Stimulated activated CD4-positive, alpha-beta T cell treated with anti-CD3 and anti-CD28 coated beads, Interleukin-1b, Interleukin-23, amount 100 ng/mL, for 4 hours (primary cell): ENCODE results near the gene WDR37.
A peak's percentile ranks its signal among the peaks of the same experiment; 100 is the strongest.
"Not testable (repeated sequence)": the region's sequence is repeated elsewhere in the genome, so short reads cannot be mapped to it uniquely, and the experiment has no call there.

ENCODE experiments used
- DNase-seq, 2 donors: peaks; one replicate each; pipeline ENCODE4 v3.0.0-alpha.2; 2020; ENCODE audit warnings: low read depth in 2 of 2

The WDR37 gene

DNA sequence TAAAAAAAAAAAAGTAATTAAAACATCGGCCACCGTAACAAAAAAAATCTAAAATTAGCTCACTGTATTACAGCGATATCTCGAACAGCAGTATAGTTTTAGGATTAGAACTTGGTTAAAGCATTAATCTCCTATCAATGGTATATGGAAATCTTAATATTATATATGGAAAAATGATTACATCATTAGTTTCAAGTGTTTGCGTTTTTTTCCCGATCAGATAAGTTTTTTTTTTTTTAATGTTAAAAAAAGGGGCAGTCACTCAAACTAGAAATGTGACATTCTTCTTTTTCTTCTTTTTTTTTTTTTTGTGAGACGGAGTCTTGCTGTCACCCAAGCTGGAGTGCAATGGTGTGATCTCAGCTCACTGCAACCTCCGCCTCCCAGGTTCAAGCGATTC, 14.7 kb upstream of the WDR37 start:
- DNase-seq = no peak

- no peak for DNase-seq
These were observed 12.6 kb upstream of the WDR37 start for GRCh38 chr10:1043532-1043995.

- no peak for DNase-seq
These were observed 12.0 kb upstream of the WDR37 start for GRCh38 chr10:1044146-1044545.

GRCh38 chr10:1044964-1045363, 11.2 kb upstream of the WDR37 start:
- DNase-seq = no peak

- DNase-seq = no peak
These were observed 10.8 kb upstream of the WDR37 start for GRCh38 chr10:1045415-1045814.

DNA sequence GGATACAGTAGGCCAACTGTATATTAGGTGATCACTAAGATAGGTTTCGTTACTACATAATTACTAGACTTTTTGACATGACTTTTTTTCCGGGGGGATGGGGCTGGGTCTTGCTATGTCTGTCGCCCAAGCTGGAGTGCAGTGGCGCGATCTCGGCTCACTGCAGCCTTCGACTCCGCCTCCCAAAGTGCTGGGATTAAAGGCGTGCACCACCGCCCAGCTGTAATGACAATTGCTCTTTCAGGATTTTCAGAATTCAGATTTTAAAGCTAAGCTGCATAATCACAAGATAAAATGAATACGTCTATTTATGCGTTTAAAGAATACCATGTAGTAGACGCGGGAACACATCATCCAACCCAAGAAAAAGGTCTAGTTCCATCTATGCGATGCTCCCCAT, 8.2 kb upstream of the WDR37 start:
- no peak for DNase-seq

- no peak for DNase-seq
These were observed 7.8 kb upstream of the WDR37 start for GRCh38 chr10:1048349-1048731.

DNA sequence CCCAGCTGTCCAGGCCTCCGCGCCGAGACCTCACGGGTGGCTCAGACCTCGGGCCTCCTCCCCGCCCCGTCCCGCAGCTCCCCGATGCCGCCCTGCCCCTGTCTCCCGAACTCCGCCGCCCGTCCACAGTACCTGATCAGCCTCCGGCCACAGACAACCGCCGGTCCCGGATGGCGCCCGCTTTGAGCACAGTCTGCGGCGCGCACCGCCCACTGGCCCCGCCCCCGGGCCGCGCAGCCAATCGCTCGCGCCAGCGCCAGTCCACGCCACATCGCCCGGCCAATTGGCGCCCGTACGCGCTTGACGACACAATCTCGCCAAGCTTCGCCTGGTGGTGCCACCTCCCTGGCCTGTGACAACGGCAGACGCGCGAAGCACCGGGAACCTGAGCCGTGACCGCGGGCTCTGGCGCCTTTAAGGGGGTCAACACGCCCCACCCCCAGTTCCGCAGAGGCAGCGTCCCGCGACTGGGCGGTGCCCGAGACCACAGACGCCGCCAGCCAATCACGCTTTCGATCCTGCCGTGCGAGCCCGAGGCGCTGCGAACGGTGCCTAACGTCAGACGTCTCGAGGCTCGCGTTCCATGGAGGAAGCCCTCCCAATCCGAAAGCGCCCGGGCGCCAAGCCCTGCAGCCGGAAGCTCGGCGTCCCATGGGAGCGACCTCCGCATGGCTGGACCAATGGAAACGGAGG, 7.3 kb upstream of the WDR37 start, which contains the start of gene IDI1:
Gene IDI1 (minus strand): TSS at position 388 of the 693 bp plus-strand sequence. CDS start 116 bp downstream, at position 272.
- peak; percentile 90 to 93 for DNase-seq

DNA sequence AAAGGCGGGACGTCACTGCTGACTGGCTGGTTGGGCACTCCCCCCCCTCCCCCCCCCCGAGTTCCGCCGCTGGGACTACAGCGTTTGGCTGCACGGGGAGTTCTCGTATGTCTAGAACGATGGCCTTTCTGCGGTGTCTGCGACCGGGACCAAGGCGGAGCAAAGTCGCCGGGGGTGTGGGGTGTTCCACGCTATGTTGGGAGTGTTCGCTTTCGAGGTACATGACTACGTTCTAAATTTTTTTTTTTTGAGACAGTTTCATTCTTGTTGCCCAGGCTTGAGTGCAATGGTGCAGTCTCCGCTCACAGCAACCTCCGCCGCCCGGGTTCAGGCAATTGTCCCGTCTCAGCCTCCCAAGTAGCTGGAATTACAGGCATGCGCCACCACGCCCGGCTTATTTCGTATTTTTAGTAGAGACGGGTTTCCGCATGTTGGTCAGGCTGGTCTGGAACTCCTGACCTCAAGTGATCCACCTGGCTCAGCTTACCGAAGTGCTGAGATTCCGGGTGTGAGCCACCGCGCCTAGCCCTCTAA, 6.7 kb upstream of the WDR37 start:
- DNase-seq = no peak

DNA sequence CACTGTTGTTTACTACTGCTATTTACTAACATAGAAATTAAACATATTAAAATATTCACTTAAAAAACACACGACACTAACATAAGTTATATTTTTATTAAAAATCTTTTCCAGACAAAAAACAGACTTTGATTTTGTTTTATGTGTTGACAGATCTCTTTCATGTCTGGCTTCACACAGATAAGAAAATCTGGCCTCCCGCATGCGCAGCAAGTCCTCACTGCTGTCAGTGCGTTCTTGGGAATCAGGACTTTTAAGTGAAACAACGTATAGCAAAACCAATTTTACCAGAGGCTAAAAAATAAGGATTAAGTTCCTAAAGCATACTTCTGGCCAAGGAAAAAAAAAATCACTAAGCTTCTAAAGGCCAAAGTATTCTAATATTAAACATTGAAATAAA, 6.0 kb upstream of the WDR37 start:
- no peak for DNase-seq

DNA sequence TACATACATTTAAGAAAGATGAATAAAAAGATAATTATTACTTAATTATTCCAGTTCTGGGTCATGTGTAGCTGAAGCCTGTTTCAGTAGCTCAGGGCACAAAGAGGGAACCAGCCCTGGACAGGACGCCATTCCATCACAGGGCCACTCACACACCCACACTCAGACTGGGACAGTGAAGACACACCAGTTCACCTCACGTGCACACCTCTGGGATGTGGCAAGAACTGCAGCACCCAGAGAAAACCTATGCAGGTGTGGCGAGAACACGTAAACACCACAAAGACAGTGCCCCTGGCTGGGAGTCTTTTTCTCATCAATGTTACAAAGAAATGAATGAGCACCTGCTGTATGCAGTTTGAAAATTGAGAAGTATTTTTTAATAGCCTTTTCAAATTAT, 5.6 kb upstream of the WDR37 start:
- no peak for DNase-seq

DNA sequence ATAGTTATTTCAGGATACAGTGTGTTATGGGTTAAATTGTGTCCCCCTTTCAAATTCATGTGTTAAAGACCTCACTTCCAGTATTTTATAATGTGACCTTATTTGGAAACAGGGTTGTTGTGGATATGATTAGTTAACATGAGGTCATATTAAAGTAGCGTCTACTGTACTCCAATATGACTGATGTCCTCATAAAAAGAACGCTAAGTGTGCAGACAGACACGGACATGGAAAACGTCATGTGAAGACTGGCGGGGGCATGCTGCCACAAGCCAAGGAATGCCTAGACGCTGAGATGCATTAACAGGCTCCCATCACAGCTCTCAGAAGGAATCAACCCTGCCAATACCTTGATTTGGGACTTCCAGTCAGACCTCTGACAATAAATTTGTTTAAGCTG, 1.5 kb upstream of the WDR37 start:
- no peak for DNase-seq

DNA sequence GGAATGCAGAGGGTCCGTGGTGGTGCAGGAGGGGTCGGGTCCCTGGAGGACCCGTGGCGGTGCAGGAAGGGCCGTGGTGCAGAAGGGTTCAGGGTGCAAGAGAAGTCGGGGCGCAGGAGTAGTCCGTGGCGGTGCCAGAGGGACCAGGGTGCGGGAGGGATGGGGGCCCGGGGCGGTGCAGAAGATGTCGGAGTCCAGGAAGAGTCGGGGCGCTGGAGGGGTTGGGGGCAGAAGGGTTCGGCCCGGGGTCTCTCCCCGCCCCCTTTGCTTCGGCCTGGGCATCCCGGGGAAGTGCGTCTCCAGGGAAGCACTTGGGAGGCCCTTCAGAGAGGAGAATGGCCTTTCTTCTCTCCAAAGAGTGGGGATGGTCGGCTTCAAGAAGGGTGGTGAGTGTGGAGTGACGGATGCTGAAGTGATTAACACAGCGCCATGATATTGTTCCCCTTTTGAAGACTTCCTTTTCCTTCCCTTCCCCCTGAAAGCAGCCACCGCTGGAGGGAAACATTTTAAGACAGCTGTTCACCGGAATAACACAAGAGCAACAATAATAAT, 997 bp downstream of the WDR37 start:
- no peak for DNase-seq

- no peak for DNase-seq
These were observed 1.8 kb downstream of the WDR37 start for GRCh38 chr10:1058017-1058416.

DNA sequence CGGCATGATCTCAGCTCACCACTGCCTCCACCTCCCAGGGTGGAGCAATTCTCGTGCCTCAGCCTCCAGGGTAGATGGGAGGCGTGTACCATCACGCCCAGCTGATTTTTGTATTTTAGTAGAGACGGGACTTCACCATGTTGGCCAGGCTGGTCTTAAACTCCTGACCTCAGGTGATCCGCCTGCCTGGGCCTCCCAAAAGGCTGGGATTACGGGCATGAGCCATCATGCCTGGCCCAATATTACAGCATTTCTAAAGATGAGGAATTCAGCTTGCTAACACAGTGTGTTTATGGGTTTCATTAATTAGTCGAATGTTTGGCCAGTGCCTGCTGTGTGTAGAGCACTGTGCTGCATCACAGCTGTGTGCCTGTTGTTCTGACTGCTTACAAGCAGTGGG, 3.7 kb downstream of the WDR37 start:
- DNase-seq = no peak

DNA sequence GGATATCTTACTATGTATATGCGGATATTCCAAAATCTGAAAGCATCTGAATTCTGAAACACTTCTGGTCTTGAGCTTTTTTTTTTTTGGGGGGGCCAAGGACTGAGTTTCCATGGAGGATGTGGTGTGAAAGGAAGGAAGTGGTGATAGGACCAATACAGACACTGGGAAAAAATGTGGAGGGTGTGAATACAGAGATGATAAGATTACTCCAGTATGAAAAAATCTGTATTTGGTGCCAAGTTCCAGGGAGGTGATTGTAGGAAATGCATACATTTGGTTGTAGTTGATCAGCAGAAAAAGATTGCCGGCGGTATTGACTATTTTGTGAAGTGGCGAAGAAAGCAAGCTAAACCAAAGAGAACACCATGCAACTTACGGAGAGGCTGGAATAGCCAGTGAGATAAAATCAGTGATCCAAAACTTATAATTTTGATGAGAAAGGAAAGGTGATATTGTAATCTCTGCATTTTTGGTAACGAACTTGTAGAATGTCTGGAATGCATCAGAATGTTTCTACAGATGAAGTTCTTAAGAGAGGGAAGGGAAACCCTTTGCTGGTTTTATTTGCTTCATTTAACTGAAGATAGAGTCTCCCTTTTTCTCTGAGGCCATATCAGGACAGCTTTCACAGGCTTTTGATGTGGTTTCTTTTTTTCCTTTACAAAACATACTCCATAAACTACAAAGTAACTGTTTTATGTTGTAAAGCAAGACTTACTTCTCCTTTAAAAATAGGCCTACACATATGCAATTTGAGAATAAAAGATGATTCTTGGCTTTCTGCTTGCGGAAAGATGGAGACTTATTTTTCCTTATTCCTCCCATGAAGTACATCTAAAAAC, 6.0 kb downstream of the WDR37 start:
- no peak for DNase-seq

- no peak for DNase-seq
These were observed 7.2 kb downstream of the WDR37 start for GRCh38 chr10:1063232-1063865.

DNA sequence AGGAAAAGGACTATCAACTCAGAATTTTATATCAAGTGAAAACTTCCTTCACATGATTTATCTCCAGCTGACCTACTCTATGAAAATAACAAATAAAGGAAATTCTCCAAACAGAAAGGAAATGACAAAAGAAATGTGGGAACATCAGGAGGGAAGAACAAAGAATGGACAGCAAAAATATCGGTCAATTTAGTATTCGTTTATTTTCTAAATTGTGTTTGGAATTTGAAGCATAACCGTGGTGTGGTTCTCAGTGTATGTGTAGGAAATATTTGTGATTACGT, 8.7 kb downstream of the WDR37 start:
- no peak for DNase-seq

GRCh38 chr10:1066734-1067133, 10.5 kb downstream of the WDR37 start:
- not testable (repeated sequence) for DNase-seq

- DNase-seq = no peak
These were observed 12.5 kb downstream of the WDR37 start for GRCh38 chr10:1068380-1069361.

DNA sequence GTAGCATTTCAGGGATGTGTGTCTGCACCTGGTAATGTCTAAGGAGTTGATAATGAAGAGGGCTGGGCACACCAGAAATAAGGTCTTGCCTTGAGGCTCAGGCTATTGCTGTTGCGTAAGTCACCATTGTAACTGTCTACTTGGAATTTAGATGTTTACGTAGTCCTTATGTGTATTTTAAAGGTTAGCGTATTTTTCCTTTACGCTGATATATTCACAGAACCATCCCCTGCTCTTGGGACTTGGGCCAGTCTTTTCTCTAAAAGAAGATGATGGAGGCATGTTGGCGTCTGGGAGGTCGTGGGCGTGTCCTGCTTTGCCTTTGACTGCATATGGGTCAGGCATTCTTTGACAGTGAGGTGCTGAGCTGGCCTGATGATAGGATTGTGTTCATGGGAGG, 14.7 kb downstream of the WDR37 start:
- no peak for DNase-seq
